ENCODE measurements around the gene MYH11.

DNA sequence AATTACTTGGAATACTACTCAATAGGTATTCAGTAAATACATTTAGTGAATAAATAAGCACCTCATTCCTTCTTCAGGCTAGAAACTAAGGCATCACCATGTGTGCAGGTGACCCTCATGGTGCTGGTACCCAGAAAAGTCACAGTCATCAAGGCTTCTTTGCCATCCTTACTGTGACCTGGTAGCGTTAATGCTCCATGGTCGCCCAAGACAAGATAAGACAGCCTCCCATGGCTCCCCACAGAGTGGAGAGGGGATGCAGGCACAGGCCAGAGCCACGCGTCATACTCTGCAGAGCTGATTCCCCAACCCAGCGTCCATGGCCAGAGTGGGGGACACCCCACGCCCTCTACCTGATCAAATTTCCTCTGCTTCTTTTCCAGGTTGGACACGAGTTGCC, 133.0 kb downstream of the MYH11 start:
- TF ChIP-seq, protein P1, sequence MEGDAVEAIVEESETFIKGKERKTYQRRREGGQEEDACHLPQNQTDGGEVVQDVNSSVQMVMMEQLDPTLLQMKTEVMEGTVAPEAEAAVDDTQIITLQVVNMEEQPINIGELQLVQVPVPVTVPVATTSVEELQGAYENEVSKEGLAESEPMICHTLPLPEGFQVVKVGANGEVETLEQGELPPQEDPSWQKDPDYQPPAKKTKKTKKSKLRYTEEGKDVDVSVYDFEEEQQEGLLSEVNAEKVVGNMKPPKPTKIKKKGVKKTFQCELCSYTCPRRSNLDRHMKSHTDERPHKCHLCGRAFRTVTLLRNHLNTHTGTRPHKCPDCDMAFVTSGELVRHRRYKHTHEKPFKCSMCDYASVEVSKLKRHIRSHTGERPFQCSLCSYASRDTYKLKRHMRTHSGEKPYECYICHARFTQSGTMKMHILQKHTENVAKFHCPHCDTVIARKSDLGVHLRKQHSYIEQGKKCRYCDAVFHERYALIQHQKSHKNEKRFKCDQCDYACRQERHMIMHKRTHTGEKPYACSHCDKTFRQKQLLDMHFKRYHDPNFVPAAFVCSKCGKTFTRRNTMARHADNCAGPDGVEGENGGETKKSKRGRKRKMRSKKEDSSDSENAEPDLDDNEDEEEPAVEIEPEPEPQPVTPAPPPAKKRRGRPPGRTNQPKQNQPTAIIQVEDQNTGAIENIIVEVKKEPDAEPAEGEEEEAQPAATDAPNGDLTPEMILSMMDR (IDR thresholded peaks at IDR 0.05) = no peak
- no peak for TF ChIP-seq ZFX (IDR thresholded peaks at IDR 0.05; ENCODE audit: borderline replicate concordance)
